BLaER1 (cell line): Measurements from ENCODE around the gene PTPN1.
"Not testable (repeated sequence)": the region's sequence is repeated elsewhere in the genome, so short reads cannot be mapped to it uniquely, and the experiment has no call there.

ENCODE experiments used
- H3K27ac ChIP-seq: shearing (Covaris generic); formaldehyde crosslinking; 2 replicates; pipeline ENCODE4 v1.8.1; 2022
- H3K27me3 ChIP-seq: shearing (Covaris generic); formaldehyde crosslinking; 2 replicates; pipeline ENCODE4 v1.8.1; 2022
- H3K36me3 ChIP-seq: shearing (Covaris generic); formaldehyde crosslinking; 2 replicates; pipeline ENCODE4 v1.8.1; 2022
- H3K4me1 ChIP-seq: shearing (Covaris generic); formaldehyde crosslinking; 2 replicates; pipeline ENCODE4 v1.8.1; 2022
- H3K4me2 ChIP-seq: shearing (Covaris generic); formaldehyde crosslinking; 2 replicates; pipeline ENCODE4 v1.8.1; 2022
- H3K4me3 ChIP-seq: shearing (Covaris generic); formaldehyde crosslinking; 2 replicates; pipeline ENCODE4 v1.8.1; 2022
- H3K9ac ChIP-seq: shearing (Covaris generic); formaldehyde crosslinking; 2 replicates; pipeline ENCODE4 v1.8.1; 2022
- H3K9me3 ChIP-seq: shearing (Covaris generic); formaldehyde crosslinking; 2 replicates; pipeline ENCODE4 v1.8.1; 2022
- H4K20me1 ChIP-seq: shearing (Covaris generic); formaldehyde crosslinking; 2 replicates; pipeline ENCODE4 v1.8.1; 2022
- Cebpa-rat ChIP-seq: shearing (Covaris generic); IDR thresholded peaks from 2 replicates; pipeline ENCODE4 v1.8.1; 2022

Gene PTPN1

DNA sequence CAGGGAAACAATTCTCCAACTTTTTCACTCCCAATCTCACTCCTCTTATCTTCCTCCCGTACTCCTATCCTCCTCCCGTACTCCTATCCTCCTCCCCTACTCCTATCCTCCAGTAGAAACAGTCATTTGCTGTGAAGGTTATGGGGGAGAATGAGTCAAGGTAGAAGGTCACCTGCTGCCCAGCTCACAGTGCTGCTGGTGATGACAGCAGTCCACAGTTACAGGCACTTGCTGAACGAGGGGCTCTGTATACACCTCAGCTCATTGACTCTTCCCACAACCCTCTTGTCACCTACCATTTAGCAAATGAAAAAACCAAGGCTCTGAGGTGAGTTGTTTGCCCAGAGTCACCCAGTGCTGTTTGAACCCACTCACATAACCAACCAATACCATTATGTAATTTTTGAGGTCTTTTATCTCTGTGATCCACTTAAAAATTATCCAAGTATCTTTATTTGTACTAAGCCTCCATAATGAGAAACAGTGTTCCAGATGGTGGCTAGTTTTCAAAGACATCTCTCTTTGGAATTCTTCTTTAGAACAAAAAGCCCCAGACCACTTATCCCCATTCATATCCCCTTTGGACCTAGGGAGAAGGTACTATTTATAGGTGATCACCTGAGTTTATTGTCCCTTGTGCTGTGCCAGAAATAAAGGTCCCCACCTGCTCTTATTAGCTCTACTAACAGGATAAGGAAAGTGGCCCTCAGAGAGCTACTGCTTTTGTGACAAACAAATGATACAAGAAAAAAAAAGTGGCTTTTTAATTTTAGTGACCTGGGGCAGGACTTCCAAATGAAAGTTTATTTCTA, 53.2 kb downstream of the PTPN1 start:
- H3K9ac ChIP-seq: no peak overlapping the region
- H3K27ac ChIP-seq: no peak overlapping the region
- H3K4me3 ChIP-seq: no peak overlapping the region
- no peak overlapping the region for H3K4me2 ChIP-seq
- peaks cover 50% of the 10 kb centered on the region for H4K20me1 ChIP-seq
- H3K4me1 ChIP-seq: no peaks in the 10 kb centered on the region
- no peaks in the 10 kb centered on the region for H3K9me3 ChIP-seq
- H3K36me3 ChIP-seq: peaks cover 82% of the 10 kb centered on the region
- no peak for TF ChIP-seq Cebpa-rat
- no peaks in the 10 kb centered on the region for H3K27me3 ChIP-seq

GRCh38 chr20:50565383-50565782, 55.2 kb downstream of the PTPN1 start:
- Histone ChIP-seq H3K27me3 (no peaks in the 10 kb centered on the region), H3K9ac (no peak overlapping the region), H3K4me1 (peaks cover 13% of the 10 kb centered on the region), H3K4me3 (no peak overlapping the region), H3K4me2 (no peak overlapping the region), H3K27ac (no peak overlapping the region), H4K20me1 (peaks cover 39% of the 10 kb centered on the region; the same call in 1 of the 2 replicates), H3K9me3 (no peaks in the 10 kb centered on the region), H3K36me3 (peaks cover 91% of the 10 kb centered on the region)
- no peak for TF ChIP-seq Cebpa-rat

- no peak overlapping the region for H3K27ac ChIP-seq
- no peak overlapping the region for H3K4me2 ChIP-seq
- no peak for TF ChIP-seq Cebpa-rat
- H3K27me3 ChIP-seq: no peaks in the 10 kb centered on the region
- no peaks in the 10 kb centered on the region for H3K9me3 ChIP-seq
- peaks cover 38% of the 10 kb centered on the region; the same call in 1 of the 2 replicates for H4K20me1 ChIP-seq
- no peak overlapping the region for H3K9ac ChIP-seq
- H3K4me1 ChIP-seq: peaks cover 18% of the 10 kb centered on the region
- H3K36me3 ChIP-seq: peaks cover 93% of the 10 kb centered on the region
- H3K4me3 ChIP-seq: no peak overlapping the region
These were observed 55.7 kb downstream of the PTPN1 start for GRCh38 chr20:50565871-50566270.

- Histone ChIP-seq H3K9ac (no peak overlapping the region), H4K20me1 (peaks cover 55% of the 10 kb centered on the region), H3K4me3 (no peak overlapping the region), H3K27ac (no peak overlapping the region), H3K36me3 (peaks cover 85% of the 10 kb centered on the region), H3K9me3 (no peaks in the 10 kb centered on the region), H3K4me1 (peaks cover 39% of the 10 kb centered on the region), H3K27me3 (no peaks in the 10 kb centered on the region), H3K4me2 (no peak overlapping the region)
- TF ChIP-seq Cebpa-rat: no peak
These were observed 57.8 kb downstream of the PTPN1 start for GRCh38 chr20:50567860-50568548.

DNA sequence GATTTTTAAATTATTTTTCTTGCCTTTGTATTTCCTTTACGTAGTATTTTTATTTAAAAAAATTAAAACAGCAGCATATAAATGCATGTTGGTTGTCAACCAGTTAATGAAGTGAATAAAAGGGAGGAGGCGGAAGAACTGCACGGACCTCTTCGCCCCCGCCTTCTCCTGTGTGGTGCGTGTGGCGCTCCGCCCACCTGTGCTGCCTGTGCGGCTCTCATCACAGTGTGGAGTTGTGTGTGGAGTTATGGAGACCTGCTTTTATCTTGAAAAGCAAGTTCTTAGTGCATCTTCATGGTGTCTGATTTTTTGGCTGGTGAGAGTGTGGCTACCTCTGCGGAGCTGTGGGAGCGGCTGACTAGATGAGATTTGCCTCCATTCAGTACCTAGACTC, 58.4 kb downstream of the PTPN1 start:
- Histone ChIP-seq H3K9ac (no peak overlapping the region), H3K4me3 (no peak overlapping the region), H3K36me3 (peaks cover 79% of the 10 kb centered on the region), H3K27me3 (no peaks in the 10 kb centered on the region), H3K27ac (no peak overlapping the region), H3K4me2 (no peak overlapping the region), H3K4me1 (peaks cover 44% of the 10 kb centered on the region), H4K20me1 (peaks cover 60% of the 10 kb centered on the region), H3K9me3 (no peaks in the 10 kb centered on the region)
- TF ChIP-seq Cebpa-rat: no peak

- Histone ChIP-seq H3K4me2 (peak overlapping the region; percentile 56), H3K4me1 (peaks cover 52% of the 10 kb centered on the region), H3K9ac (peak overlapping the region; percentile 54; the same call in 1 of the 2 replicates), H3K27ac (peak overlapping the region; percentile 66), H3K36me3 (peaks cover 79% of the 10 kb centered on the region), H4K20me1 (peaks cover 68% of the 10 kb centered on the region)
- H3K9me3 ChIP-seq, H3K4me3 ChIP-seq, H3K27me3 ChIP-seq: not testable (repeated sequence)
These were observed 59.3 kb downstream of the PTPN1 start for GRCh38 chr20:50569487-50569863.

GRCh38 chr20:50569864-50570836, 60.0 kb downstream of the PTPN1 start:
- TF ChIP-seq Cebpa-rat: no peak
- Histone ChIP-seq H3K4me3 (no peak overlapping the region), H4K20me1 (peaks cover 70% of the 10 kb centered on the region), H3K9ac (peak overlapping the region; percentile 54; the same call in 1 of the 2 replicates), H3K27me3 (no peaks in the 10 kb centered on the region), H3K36me3 (peaks cover 79% of the 10 kb centered on the region), H3K9me3 (no peaks in the 10 kb centered on the region), H3K4me1 (peaks cover 52% of the 10 kb centered on the region), H3K27ac (peak overlapping the region; percentile 66), H3K4me2 (peak overlapping the region; percentile 56)

DNA sequence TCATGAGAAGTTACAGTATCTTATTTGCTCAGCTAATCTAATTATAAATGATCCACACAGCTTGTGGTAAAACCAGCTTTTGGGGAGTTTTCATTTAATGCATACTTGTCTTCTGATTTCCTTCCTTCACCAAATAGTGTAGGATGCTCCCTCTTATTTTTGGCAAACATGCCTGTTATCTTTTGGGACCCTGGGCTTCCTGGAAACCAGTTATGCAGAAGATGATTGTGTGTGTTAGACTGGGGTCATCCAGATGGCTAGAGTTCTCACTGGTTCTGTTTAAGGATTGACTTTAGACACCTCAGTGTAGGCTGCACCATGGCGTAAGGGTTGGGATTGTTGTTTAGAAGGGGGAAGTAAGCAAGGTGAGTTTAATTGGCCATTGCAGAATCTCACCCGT, 61.3 kb downstream of the PTPN1 start:
- Histone ChIP-seq H4K20me1 (peaks cover 67% of the 10 kb centered on the region), H3K9ac (no peak overlapping the region), H3K27ac (no peak overlapping the region), H3K27me3 (no peaks in the 10 kb centered on the region), H3K4me2 (peak overlapping the region; percentile 66; the same call in 1 of the 2 replicates), H3K36me3 (peaks cover 79% of the 10 kb centered on the region), H3K9me3 (no peaks in the 10 kb centered on the region), H3K4me3 (no peak overlapping the region), H3K4me1 (peaks cover 52% of the 10 kb centered on the region)
- TF ChIP-seq Cebpa-rat: no peak

DNA sequence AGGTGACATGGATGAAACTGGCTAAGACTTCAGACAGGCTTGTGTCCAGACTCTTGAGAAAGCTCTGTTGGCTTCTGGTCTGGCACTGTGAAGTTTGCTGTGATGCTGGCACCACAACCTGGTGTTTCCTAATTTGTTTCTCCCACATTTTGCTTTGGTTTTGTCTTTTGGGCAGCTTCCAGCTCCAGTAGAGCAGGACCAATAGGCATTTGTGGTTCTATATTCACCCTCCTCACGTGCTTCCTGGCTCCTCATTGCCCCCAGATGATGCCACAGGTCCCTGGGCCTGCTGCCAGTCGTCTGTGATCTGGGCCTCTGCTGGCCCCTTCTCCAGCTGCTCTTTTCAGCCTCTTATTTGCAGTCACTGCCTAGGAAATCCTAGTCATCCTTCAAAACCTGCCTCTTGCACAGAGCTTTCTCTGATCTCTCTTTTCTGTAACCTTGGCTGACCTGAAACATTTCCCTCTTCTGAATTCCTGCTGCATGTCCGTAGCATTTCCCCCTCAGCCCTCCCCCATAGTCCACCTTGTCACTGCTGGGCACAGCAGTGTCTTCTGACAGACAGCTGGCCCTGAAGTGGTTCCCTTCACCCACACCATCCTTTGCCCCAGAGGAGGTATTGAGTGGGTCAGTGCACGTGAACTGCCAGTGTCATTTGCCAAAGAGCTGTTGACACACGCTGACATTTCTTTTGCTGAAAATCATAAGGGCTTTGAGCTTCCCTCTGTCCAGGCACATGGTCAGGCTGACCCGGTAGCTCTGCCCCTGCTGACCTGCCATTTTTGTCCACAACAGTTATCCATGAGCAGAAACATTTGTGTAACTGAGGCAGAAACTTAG, 63.0 kb downstream of the PTPN1 start:
- Histone ChIP-seq H3K27me3 (no peaks in the 10 kb centered on the region), H3K4me1 (peaks cover 52% of the 10 kb centered on the region), H3K9me3 (no peaks in the 10 kb centered on the region), H3K9ac (peak overlapping the region; percentile 40; the same call in 1 of the 2 replicates), H3K27ac (peak overlapping the region; percentile 35; the same call in 1 of the 2 replicates), H3K4me3 (no peak overlapping the region), H4K20me1 (peaks cover 66% of the 10 kb centered on the region), H3K4me2 (peak overlapping the region; percentile 66), H3K36me3 (peaks cover 77% of the 10 kb centered on the region)
- TF ChIP-seq Cebpa-rat: no peak
